Measurements from ENCODE around the gene EEFSEC. TPM values are rescaled to one million over a fixed set of nuclear protein-coding genes. Genes with fewer than 3 reads are reported as not detected.

The EEFSEC gene
- total RNA-seq, 1 donor from 2014 or later, result 22.0 TPM

DNA sequence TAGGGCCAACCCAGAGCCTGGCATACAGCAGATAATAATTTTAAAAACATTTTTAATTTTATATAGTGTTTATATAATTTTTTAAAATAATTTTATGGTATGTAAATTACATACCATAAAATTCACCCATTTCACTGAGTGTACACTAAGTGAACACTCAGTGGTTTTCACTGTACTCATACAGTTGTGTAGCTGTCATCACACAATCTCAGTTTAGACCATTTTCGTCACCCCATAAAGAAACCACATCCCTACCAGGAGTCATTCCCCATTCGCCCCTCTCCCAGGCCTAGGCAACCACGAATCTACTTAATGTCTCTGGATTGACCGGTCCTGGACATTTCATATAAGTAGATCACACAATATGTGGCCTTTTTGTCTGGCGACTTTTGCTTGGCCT is 10.2 kb downstream of the EEFSEC start:
- H3K9me3 Mint-ChIP-seq, result no peaks in the 10 kb centered on the region
- H3K4me1 Mint-ChIP-seq (ENCODE audit: low read depth), result no peaks in the 10 kb centered on the region
- no peak overlapping the region for H3K4me3 Mint-ChIP-seq (ENCODE audit: low read depth)
- H3K27me3 Mint-ChIP-seq (ENCODE audit: low read depth), result no peaks in the 10 kb centered on the region
- no peak for DNase-seq (ENCODE audit: low spot score)
- H3K36me3 Mint-ChIP-seq (ENCODE audit: low read depth), result peaks cover 11% of the 10 kb centered on the region
- H3K27ac Mint-ChIP-seq, result no peak overlapping the region
- intact Hi-C loops (cut with micrococcal nuclease), result no loop called here

DNA sequence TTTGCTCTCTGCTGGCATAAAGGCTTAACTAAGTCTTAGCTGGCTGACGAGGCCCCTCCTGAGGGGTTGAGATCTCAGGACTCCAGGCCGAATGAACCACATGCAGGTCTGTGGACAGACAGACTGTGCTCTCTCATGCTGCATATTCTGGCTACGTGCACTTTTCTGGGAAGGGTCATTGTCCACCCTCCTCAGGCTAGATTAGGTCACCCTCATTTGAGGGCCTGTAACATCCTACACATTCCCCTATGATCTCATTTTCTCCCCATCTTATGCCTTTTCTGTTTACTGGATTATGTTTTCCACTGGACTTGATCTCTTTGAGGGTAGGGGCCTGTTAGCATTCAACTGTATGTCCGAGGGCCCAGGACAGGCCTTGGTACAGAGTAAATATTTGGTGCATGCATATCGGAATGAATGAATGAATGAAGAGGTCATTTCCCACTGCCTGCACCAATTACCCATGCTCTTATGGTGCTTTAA is 13.7 kb downstream of the EEFSEC start:
- intact Hi-C loops (cut with micrococcal nuclease), result no loop called here
- no peak for DNase-seq (ENCODE audit: low spot score)
- Mint-ChIP-seq H3K36me3 (ENCODE audit: low read depth) (no peaks in the 10 kb centered on the region), H3K4me1 (ENCODE audit: low read depth) (no peaks in the 10 kb centered on the region), H3K4me3 (ENCODE audit: low read depth) (no peak overlapping the region), H3K27me3 (ENCODE audit: low read depth) (no peaks in the 10 kb centered on the region), H3K27ac (no peak overlapping the region), H3K9me3 (no peaks in the 10 kb centered on the region)

DNA sequence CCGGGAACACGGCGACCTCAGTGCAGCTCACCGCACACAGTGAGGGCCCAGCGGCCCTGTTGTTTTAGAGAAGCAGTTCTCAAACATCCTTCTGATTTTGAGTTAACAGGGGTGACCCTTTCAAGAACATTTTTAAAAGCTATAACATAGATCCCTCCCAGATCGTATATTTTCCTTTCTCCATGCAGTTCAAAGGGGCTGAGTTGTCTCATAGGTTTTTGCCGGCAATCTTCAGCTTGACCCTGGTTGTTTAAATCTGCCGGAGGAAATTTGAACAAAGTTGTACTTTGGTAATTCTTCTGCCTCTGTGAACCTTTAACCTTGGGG is 14.3 kb downstream of the EEFSEC start:
- no peak overlapping the region for H3K4me3 Mint-ChIP-seq (ENCODE audit: low read depth)
- no peaks in the 10 kb centered on the region for H3K27me3 Mint-ChIP-seq (ENCODE audit: low read depth)
- no peaks in the 10 kb centered on the region for H3K9me3 Mint-ChIP-seq
- no peaks in the 10 kb centered on the region for H3K4me1 Mint-ChIP-seq (ENCODE audit: low read depth)
- DNase-seq (ENCODE audit: low spot score), result no peak
- intact Hi-C loops (cut with micrococcal nuclease), result no loop called here
- no peaks in the 10 kb centered on the region for H3K36me3 Mint-ChIP-seq (ENCODE audit: low read depth)
- no peak overlapping the region for H3K27ac Mint-ChIP-seq

DNA sequence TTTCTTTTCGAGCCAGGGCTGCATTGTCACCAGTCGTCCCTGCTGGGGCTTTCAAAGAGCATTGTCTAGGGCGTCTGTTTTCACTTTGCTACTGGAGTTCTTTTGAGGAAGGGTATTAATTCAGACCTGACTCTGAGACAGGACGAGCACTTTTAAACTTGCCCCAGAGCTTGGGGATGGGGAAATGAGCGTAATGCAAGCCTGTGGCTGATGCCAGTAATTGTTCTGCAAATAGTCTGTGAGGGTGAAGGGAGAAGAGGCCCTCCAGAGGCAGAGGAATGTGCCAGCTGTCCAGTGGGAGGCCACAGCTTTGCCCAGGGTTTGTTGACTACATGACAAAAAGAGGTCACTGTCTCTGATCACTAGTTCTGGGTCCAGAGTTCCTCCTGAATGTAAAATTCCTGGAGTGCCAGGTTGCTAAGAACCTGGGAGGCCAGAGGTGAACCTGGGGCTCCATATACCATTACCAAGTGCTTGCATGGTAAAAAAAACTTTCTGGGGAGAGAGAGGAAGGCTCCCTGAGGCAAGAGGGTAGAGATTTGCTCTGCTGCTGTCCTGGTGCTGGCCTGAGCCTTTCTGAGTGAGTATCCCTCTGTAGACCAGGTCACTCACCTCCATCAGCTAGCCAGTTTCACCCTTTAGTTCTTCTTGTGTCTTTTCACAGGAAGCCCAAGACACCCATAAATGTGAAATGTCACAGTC is 14.8 kb downstream of the EEFSEC start:
- Mint-ChIP-seq H3K9me3 (no peaks in the 10 kb centered on the region), H3K27ac (no peak overlapping the region), H3K27me3 (ENCODE audit: low read depth) (no peaks in the 10 kb centered on the region), H3K4me3 (ENCODE audit: low read depth) (no peak overlapping the region), H3K36me3 (ENCODE audit: low read depth) (no peaks in the 10 kb centered on the region), H3K4me1 (ENCODE audit: low read depth) (no peaks in the 10 kb centered on the region)
- intact Hi-C loops (cut with micrococcal nuclease), result no loop called here
- no peak for DNase-seq (ENCODE audit: low spot score)

DNA sequence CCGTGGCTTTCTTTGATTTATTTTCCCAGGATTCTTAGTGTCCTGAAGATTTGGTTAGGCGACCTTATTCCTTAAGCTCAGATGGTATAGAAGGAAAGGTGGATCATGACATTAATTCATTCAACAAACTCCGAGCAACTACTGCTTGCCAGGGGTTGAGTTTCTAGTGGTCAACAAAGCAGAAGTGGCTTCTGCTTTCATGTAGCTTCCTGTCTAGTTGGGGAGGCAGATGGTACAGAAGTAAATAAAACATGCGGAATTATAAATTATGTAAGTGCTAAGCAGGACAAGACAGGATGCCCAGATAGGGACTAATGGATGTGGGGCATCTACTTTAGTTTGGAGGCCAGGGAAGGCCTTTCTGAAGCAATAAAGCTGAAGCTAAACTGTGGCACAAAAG is 15.6 kb downstream of the EEFSEC start:
- intact Hi-C loops (cut with micrococcal nuclease), result no loop called here
- no peaks in the 10 kb centered on the region for H3K4me1 Mint-ChIP-seq (ENCODE audit: low read depth)
- H3K9me3 Mint-ChIP-seq, result no peaks in the 10 kb centered on the region
- no peak overlapping the region for H3K4me3 Mint-ChIP-seq (ENCODE audit: low read depth)
- no peak for DNase-seq (ENCODE audit: low spot score)
- H3K27me3 Mint-ChIP-seq (ENCODE audit: low read depth), result no peaks in the 10 kb centered on the region
- H3K36me3 Mint-ChIP-seq (ENCODE audit: low read depth), result no peaks in the 10 kb centered on the region
- H3K27ac Mint-ChIP-seq, result no peak overlapping the region

DNA sequence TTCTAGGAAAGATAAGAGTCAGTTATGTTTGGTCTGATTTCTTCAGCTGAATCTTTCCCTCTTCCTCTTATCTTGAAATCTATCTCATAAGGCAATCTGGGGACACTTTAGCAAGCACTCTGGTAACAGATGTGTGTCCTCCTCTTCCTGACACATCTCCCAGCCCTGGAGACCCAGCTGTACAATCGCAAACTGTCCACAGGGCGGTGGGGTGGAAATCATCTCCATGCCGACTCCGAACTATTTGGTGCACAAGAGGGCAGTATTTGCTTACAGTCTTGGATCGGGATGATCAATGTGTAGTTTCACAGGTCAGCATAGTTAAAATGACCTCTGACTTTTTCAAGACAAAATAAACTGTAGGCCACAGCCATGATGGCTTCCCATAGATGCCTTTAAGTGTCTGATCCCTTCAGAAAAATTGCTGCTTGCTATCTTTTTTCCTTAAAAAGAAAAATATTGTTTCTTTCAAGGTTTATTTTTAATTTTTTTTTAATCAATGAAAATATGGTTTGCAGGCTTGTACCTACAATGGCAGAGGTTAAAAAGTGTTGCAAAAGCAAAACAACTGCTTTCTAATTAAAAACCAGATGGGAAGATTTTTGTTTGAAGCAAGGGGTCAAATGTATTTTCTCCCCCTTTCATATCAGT is 17.7 kb downstream of the EEFSEC start:
- Mint-ChIP-seq H3K4me1 (ENCODE audit: low read depth) (no peaks in the 10 kb centered on the region), H3K27me3 (ENCODE audit: low read depth) (no peaks in the 10 kb centered on the region), H3K36me3 (ENCODE audit: low read depth) (no peaks in the 10 kb centered on the region), H3K9me3 (no peaks in the 10 kb centered on the region), H3K4me3 (ENCODE audit: low read depth) (no peak overlapping the region), H3K27ac (no peak overlapping the region)
- no peak for DNase-seq (ENCODE audit: low spot score)
- intact Hi-C loops (cut with micrococcal nuclease), result no loop called here

DNA sequence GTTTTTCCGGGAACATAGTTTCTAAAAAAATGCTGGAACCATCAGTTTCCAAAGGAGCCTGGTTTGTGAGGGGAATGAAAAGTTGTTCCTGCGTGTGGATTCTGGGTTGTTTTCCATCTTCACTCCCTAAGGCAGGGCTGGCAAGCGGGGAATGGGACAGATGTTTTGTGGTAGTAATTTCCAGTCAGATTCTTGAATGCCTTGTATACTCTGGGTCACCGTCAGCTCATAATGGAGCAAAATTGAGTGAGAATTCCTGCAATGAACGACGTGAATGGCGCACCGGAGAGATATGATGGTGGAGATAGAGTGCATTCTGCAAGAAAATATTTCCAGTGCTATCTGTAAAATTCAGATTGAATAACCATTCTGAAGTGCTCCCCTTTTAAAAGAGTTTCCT is 19.9 kb downstream of the EEFSEC start:
- no peak overlapping the region for H3K27ac Mint-ChIP-seq
- H3K27me3 Mint-ChIP-seq (ENCODE audit: low read depth), result no peaks in the 10 kb centered on the region
- no peak overlapping the region for H3K4me3 Mint-ChIP-seq (ENCODE audit: low read depth)
- intact Hi-C loops (cut with micrococcal nuclease), result no loop called here
- peaks cover 6% of the 10 kb centered on the region for H3K4me1 Mint-ChIP-seq (ENCODE audit: low read depth)
- no peak for DNase-seq (ENCODE audit: low spot score)
- no peaks in the 10 kb centered on the region for H3K36me3 Mint-ChIP-seq (ENCODE audit: low read depth)
- no peaks in the 10 kb centered on the region for H3K9me3 Mint-ChIP-seq

DNA sequence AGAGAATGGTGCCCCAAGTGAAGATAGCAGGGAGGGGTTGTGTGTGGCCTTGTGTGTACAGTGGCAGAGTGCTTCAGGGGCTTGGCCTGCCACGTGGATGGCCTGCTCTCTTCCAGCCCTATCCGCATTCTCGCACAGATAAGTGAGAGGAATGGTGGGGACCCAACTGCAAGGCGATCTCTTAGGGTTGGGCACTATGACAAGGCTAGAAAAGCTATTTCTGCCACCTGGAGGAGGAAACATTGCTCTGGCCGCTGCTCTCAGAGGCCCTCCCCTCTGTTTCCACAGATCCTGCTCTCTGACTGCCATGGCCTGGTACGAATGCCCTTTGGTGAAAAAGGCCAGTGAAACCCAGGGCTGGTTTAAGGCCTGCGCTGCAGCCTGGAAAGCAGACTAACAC is 20.6 kb downstream of the EEFSEC start:
- H3K9me3 Mint-ChIP-seq, result no peaks in the 10 kb centered on the region
- no peak overlapping the region for H3K4me3 Mint-ChIP-seq (ENCODE audit: low read depth)
- H3K4me1 Mint-ChIP-seq (ENCODE audit: low read depth), result peaks cover 9% of the 10 kb centered on the region
- H3K27me3 Mint-ChIP-seq (ENCODE audit: low read depth), result no peaks in the 10 kb centered on the region
- H3K27ac Mint-ChIP-seq, result no peak overlapping the region
- no peaks in the 10 kb centered on the region for H3K36me3 Mint-ChIP-seq (ENCODE audit: low read depth)
- intact Hi-C loops (cut with micrococcal nuclease), result no loop called here
- no peak for DNase-seq (ENCODE audit: low spot score)

DNA sequence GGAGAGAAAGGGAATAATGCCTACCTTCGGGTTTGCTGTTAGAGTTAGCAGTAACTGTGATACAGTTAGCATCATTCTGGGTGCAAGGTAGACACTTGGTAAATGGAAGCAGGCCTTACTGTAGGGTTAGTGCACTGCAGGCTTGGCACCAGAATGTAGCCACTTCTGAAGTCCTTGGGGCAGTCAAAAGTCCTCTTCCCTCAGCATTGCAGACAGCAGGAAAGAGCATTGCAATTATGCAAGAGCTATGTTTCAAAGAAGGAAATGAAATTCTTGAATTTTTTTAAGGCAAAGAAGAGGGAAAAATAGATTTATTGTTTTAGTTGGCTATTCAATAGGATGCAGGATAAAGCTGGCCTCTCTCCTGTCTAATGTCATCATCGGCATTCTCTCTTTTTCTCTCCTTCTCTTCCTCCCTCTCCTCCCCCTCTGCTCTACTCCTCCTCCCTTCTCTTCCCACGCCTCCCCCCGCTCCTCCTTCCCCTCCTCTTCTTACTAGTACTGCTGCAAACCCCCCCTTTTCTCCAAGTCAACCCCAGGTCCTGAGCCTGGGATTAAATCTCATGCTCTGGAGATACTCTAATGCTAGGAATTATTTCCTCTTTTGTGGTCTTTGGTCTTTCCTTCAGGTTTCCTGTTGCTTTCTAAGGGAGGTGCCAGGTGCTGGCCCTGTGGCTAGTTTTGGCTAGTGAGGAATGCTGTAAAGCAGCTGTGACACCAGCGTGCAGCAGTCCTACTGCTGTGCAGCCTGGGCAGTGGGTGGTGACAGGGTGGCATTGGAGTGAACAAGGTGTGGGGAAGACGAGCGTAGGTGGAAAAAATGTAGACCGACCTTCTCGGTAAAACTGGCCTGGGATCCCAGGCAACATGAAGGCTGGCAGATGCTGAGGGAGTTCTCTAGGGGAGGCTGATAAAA is 21.7 kb downstream of the EEFSEC start:
- no peaks in the 10 kb centered on the region for H3K27me3 Mint-ChIP-seq (ENCODE audit: low read depth)
- H3K4me1 Mint-ChIP-seq (ENCODE audit: low read depth), result peaks cover 9% of the 10 kb centered on the region
- intact Hi-C loops (cut with micrococcal nuclease), result no loop called here
- H3K9me3 Mint-ChIP-seq, result no peaks in the 10 kb centered on the region
- H3K4me3 Mint-ChIP-seq (ENCODE audit: low read depth), result no peak overlapping the region
- no peaks in the 10 kb centered on the region for H3K36me3 Mint-ChIP-seq (ENCODE audit: low read depth)
- no peak overlapping the region for H3K27ac Mint-ChIP-seq
- DNase-seq (ENCODE audit: low spot score), result no peak

DNA sequence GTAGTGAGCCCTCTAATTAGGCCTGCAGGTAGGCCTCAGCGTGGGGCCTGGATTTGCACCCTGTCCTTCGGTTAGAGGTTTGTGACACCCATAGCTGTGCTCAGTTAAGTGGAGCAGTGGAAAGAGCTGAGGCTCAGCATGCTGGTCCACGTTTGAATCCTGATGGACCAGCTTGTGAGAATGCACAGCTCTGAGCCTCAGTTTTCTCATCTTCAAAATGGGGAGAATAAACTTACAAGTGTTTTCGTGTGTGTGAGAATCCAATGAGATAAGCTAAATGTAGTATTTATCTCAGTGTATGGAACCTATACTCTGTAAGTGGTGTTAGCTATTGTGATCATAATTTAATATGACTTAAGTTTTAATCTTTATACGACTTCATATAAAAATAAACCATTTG is 22.5 kb downstream of the EEFSEC start:
- Mint-ChIP-seq H3K27me3 (ENCODE audit: low read depth) (no peaks in the 10 kb centered on the region), H3K9me3 (no peaks in the 10 kb centered on the region), H3K4me3 (ENCODE audit: low read depth) (no peak overlapping the region), H3K4me1 (ENCODE audit: low read depth) (peaks cover 9% of the 10 kb centered on the region), H3K27ac (no peak overlapping the region), H3K36me3 (ENCODE audit: low read depth) (no peaks in the 10 kb centered on the region)
- no peak for DNase-seq (ENCODE audit: low spot score)
- intact Hi-C loops (cut with micrococcal nuclease), result no loop called here

DNA sequence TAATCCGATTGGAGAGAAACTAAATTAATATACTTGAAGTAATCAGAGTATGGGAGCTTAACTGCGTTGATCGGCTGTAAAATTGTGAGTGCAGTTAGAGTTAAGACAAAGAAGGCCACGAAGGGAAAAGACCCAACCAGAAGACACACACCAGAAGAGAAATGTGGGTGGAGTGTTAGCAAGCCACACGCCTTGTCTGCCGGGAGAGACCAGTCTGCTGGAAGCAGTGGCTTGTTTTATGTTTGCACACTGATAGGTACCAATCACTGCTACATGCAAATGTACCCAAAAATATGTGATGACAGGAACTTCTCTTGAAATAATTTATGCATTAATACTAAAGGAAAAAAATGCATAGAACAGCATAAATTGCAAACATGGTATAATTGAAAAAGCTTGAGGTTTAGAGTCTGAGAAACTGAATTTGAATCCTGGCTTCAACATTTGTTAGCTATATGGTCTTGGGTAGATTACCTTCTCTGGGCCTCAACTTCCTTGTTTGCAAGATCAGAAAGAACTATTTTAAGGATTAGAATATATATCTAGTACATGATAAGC is 23.1 kb downstream of the EEFSEC start:
- Mint-ChIP-seq H3K4me3 (ENCODE audit: low read depth) (no peak overlapping the region), H3K27ac (no peak overlapping the region), H3K27me3 (ENCODE audit: low read depth) (no peaks in the 10 kb centered on the region), H3K9me3 (no peaks in the 10 kb centered on the region), H3K36me3 (ENCODE audit: low read depth) (no peaks in the 10 kb centered on the region), H3K4me1 (ENCODE audit: low read depth) (peaks cover 9% of the 10 kb centered on the region)
- DNase-seq (ENCODE audit: low spot score), result no peak
- intact Hi-C loops (cut with micrococcal nuclease), result no loop called here

DNA sequence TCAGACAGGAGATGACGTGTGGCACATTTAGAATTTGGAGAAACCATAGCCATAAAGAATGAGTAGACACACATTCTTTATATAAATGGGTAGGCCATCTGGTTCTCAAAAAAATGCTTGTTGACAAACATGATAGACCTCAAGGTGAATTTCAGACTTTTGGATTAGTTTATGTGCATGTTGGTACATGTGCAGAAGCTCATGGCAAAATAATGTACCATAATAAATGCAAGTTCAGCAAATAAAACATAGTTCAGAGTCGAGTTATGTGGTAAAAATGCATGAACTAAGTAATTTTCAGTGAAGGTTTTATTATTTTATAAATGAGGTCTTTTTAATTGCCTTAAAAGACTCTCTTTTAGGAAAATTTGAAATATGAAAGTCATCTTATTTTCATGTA is 24.6 kb downstream of the EEFSEC start:
- H3K27ac Mint-ChIP-seq, result no peak overlapping the region
- intact Hi-C loops (cut with micrococcal nuclease), result no loop called here
- no peak for DNase-seq (ENCODE audit: low spot score)
- no peaks in the 10 kb centered on the region for H3K36me3 Mint-ChIP-seq (ENCODE audit: low read depth)
- no peak overlapping the region for H3K4me3 Mint-ChIP-seq (ENCODE audit: low read depth)
- H3K4me1 Mint-ChIP-seq (ENCODE audit: low read depth), result peaks cover 13% of the 10 kb centered on the region
- H3K27me3 Mint-ChIP-seq (ENCODE audit: low read depth), result no peaks in the 10 kb centered on the region
- H3K9me3 Mint-ChIP-seq, result no peaks in the 10 kb centered on the region
